AG10803 (cell line): ENCODE data around the gene PPP2R5A.

ENCODE experiments used
- DNase-seq: peaks from one replicate; pipeline ENCODE4 v3.0.0; 2010; ENCODE audit warnings: low read depth
- H3K4me3 ChIP-seq: 2 replicates; pipeline ENCODE4 v1.5.1; 2011; ENCODE audit warnings: mild to moderate bottlenecking, low read length, control low read depth
- CTCF ChIP-seq: conservative IDR thresholded peaks from 2 replicates; pipeline ENCODE4 v1.5.1; 2011; ENCODE audit warnings: mild to moderate bottlenecking, low read length, control low read depth, inconsistent platforms

PPP2R5A gene

GRCh38 chr1:212291505-212292134 lies 6.4 kb downstream of the PPP2R5A start:
- peak; percentile 40 for DNase-seq
- peak; percentile 73 for TF ChIP-seq CTCF
- H3K4me3 ChIP-seq: no peak overlapping the region

GRCh38 chr1:212292250-212293105 lies 7.3 kb downstream of the PPP2R5A start:
- TF ChIP-seq CTCF: no peak
- H3K4me3 ChIP-seq: no peak overlapping the region
- no peak for DNase-seq

GRCh38 chr1:212293579-212293978 lies 8.4 kb downstream of the PPP2R5A start:
- no peak overlapping the region for H3K4me3 ChIP-seq
- TF ChIP-seq CTCF: peak; percentile 30
- peak; percentile 16 for DNase-seq

GRCh38 chr1:212294983-212295382 lies 9.8 kb downstream of the PPP2R5A start:
- DNase-seq: no peak
- no peak for TF ChIP-seq CTCF
- H3K4me3 ChIP-seq: no peak overlapping the region

- no peak overlapping the region for H3K4me3 ChIP-seq
- no peak for TF ChIP-seq CTCF
- DNase-seq: no peak
Measured at GRCh38 chr1:212295579-212295978, 10.4 kb downstream of the PPP2R5A start.

- DNase-seq: no peak
- TF ChIP-seq CTCF: no peak
- no peak overlapping the region for H3K4me3 ChIP-seq
Measured at GRCh38 chr1:212297338-212297737, 12.1 kb downstream of the PPP2R5A start.

- H3K4me3 ChIP-seq: no peak overlapping the region
- peak; percentile 36 for DNase-seq
- TF ChIP-seq CTCF: no peak
Measured at GRCh38 chr1:212301580-212301979, 16.4 kb downstream of the PPP2R5A start.
